HG03060 (cell line): ENCODE measurements around the gene CYP4F11.
"Not testable (repeated sequence)": the region's sequence is repeated elsewhere in the genome, so short reads cannot be mapped to it uniquely, and the experiment has no call there.

ENCODE experiments used
- ATAC-seq: cut with Tn5 transposase; IDR thresholded peaks from one replicate; pipeline ENCODE4 v1.9.1; 2021; ENCODE audit warnings: low read depth, moderate number of reproducible peaks; ENCODE audit not compliant: unreplicated experiment

CYP4F11 gene

DNA sequence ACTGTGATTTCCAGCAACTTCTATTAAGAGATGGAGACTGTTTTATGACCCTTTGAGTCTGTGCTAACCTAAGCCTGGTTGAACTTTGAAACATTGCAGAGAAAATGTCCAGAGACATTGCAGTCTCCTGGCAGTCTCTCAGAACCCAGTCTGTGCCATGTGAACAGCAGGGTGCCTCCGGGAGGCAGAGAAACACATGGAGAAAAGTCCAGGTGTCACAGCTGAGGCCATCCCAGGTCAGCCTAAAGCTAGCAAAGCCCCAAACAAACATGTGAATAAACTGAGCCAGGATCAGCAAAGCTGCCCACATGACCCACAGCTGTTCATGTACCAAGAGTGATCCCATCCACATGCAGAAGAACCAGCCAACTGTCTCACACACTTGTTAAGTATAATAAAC is 7.8 kb downstream of the CYP4F11 start:
- no peak for ATAC-seq

DNA sequence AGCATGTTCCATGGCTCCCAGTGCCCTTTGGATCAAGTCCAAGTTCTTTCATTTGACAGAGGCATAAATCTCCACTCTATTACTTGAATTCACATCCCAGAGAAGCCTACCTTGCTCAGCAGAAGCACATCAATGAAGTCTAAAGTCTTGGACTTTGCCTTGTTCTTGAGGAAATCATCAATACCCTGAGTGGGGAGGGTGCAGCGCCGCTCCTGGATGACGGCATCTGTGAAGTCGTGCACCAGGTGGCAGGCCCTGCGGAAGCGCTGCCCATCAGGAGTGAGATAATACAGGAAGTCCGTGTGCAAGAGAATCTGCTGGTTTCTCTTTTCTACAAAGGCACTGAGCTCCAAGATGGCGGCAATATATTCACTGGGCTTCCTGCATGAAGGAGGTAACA is 10.6 kb downstream of the CYP4F11 start:
- ATAC-seq: no peak

DNA sequence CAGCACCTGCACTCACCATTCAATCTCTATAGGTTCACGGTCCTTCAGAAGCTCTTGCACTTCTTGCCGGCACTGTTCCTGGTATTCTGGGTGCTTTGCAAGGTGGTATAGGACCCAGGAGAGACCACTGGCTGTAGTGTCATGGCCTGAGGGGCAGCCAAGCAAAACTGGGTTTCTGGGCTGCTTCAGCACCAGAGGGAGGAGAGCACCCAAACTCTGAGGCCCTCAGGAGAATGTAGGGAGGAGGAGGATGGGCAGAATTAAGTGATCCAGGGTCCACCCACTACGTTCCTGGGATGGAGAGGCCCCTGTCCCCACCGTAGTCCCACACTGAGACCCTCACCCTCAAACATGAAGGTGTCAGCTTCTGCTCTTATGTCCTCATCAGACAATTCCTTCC is 12.3 kb downstream of the CYP4F11 start:
- ATAC-seq: no peak

DNA sequence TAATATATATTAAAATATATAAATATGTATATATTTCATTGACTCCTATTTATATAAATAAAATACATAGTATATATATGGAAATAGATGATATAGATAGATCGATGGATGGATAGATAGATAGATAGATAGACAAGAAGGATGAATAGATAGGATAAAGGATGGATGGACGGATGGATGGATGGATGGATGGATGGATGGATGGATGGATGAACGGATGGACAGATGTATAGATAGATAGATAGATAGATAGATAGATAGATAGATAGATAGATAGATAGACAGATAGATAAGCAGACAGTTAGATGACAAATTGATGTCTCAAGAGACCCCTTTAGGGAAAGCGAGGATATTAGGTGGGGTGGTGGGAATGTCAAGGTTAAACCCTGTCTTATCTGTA is 15.1 kb downstream of the CYP4F11 start:
- no peak for ATAC-seq

DNA sequence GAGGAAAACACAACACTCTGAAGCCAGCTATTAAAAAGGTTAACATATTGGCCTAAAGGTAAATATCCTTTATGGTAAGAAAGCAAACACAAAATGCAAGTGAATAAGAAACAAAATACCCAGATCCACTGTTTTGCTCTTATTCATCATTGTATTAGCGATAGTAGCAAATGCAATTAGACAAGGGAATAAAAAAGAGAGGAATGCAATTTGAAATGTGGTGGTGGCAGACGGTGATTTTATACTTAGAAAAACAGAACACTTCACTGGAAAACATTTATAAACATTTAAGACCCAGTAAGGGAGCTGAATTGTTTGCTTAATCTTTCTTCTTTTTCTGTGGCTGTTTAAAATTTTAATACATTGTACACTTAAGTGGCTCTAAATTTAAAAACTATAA is 19.2 kb downstream of the CYP4F11 start:
- ATAC-seq: no peak

DNA sequence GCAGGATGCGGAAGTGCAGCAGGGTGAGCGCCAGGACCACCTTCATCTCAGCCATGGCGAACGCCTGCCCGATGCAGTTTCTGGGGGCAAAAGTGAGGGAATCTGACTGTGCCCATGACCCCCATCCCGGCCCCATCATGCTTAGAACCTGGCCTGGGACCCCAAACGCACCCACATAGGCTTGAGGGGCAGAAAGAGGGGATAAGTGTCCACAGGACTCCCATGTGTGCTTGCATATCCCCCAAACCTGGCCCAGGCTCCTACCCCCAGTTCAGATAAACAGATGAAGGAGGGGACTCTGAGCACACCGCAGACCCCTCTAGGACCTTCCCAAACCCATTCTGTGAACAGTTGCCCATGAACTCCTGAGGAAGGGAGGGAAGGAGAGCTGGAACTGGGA is 20.5 kb downstream of the CYP4F11 start:
- ATAC-seq: no peak

DNA sequence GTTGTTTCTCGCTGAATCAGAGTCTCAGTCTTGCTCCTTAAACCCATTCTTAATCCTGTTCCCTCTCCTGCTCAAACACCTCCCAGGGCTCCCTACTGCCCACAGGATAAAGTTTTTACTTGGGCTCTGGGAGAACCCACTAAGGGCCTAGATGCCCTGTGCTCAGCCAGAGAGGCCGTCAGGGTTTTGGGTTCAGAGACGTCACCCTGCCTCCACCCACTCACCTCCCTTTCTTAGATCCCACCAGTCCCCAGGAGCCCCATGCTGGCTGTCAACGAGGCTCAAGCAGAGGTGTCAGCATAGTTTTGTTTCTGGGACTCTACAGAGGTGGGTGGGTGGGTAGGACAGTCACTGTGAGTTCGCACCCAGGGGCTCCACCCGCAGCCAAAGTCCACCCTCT is 20.9 kb downstream of the CYP4F11 start:
- ATAC-seq: no peak

DNA sequence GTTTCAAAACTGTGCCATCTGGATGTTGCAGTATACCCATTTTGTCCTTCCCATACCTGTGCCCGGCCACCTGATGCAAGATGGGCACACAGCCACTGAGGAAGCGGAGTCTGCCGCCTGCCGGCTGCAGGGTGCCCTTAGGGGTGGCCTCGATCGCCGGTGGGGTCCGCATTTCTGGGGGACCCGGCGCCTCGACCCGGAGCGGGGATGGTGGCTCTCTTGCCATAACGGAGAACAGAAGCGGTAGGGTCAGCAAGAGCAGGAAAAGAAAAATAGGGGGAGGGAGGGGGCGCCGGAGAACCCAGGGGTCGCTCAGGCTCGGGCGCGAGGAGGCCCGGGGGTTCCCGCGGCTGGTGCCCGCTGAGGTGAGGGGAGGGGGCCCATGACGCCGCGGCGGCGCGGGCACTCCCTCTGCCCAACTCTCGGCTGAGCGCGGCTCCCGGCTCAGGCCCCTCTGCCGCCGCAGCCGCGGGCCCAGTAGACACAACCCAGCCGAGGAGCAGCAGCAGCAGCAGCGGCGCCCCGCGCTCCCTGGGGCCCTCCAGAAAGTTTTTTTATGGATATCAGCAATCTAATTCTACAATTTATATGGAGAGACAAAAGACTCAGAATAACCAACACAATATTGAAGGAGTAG is 22.6 kb downstream of the CYP4F11 start:
- no peak for ATAC-seq

DNA sequence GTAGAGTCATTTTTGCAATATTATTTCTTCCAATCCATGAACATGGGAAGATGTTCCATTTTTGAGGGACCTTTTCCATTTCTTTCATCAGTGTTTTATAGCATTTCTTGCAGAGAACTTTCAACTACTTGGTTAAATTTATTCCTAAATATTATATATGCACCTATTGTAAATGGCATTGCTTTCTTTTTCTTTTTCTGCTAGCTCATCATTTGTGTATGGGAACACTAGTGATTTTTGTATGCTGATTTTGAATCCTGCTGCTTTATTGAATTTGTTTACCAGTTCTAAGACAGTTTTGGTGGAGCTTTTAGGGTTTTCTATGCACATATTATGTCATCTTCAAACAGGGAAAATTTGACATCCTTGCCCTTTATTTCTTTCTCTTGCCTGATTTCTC is 29.3 kb downstream of the CYP4F11 start:
- ATAC-seq: no peak

DNA sequence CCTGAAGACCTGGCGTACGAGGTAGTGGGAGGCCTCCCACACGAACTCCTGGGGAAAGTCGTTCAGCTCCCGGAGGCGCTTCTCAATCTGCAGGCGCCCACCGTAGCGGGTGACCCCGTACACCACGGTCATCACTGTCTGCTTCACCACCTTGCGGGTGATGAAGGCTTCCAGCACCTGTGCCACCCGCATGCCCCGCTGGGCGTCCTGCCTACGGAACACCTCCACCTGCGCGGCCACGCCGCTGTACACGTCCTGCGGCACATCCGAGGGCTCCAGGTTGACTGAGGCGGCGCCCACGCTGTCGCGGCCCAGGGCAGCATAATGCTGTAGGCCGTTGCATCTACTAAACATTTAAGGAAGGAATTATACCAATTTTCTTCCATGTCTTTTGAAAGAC is 31.4 kb downstream of the CYP4F11 start:
- ATAC-seq: not testable (repeated sequence)

DNA sequence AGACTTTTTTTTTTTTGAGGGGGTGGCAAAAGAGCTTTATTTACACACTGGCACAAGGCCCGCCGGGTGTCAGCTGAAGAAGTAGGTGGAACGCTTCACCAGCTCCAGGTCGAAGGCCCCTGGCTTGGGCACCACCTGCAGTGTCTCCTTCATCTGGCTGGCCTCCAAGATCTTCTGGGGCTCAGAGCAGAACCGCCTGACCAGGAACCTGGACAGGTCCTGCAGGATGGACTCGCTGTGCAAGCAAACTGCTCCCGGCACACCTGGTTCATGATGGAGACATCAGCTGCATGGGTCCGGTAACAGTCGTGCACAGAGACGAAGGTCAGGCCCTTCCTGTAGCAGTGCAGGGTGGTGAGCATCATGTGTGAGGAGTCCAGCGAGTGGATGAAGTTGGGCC is 32.1 kb downstream of the CYP4F11 start:
- no peak for ATAC-seq

DNA sequence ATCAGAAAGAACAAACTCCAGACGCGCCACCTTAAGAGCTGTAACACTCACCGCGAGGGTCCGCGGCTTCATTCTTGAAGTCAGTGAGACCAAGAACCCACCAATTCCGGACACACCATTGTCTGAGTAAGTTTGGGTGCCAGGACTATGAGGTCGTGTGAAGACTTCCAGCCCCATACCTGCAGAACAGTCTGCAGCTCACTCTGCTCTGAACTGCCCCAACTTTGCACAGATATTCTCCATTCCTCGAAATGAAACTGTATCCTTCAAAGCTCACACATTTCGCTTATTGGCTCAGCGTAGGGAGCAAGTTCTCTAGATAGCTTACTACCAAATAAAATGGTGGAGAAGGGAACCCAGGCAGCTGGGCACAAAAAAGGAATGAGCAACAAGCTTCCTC is 33.8 kb downstream of the CYP4F11 start:
- ATAC-seq: no peak

DNA sequence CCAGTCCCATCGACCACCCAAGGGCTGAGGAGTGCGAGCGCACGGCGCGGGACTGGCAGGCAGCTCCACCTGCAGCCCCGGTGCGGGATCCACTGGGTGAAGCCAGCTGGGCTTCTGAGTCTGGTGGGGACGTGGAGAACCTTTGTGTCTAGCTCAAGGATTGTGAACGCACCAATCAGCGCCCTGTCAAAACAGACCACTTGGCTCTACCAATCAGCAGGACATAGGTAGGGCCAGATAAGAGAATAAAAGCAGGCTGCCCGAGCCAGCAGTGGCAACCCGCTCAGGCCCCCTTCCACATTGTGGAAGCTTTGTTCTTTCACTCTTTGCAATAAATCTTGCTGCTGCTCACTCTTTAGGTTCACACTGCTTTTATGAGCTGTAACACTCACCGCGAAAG is 34.3 kb downstream of the CYP4F11 start:
- ATAC-seq: not testable (repeated sequence)

DNA sequence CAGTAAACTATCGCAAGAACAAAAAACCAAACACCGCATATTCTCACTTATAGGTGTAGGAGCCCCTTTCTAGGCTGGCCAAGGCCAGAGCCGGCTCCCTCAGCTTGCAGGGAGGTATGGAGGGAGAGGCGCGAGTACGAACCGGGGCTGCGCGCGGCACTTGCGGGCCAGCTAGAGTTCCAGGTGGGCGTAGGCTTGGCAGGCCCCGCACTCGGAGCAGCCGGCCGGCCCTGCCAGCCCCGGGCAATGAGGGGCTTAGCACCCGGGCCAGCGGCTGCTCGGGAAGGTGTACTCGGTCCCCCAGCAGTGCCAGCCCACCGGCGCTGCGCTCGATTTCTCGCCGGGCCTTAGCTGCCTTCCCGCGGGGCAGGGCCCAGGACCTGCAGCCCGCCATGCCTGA is 34.8 kb downstream of the CYP4F11 start:
- ATAC-seq: not testable (repeated sequence)

DNA sequence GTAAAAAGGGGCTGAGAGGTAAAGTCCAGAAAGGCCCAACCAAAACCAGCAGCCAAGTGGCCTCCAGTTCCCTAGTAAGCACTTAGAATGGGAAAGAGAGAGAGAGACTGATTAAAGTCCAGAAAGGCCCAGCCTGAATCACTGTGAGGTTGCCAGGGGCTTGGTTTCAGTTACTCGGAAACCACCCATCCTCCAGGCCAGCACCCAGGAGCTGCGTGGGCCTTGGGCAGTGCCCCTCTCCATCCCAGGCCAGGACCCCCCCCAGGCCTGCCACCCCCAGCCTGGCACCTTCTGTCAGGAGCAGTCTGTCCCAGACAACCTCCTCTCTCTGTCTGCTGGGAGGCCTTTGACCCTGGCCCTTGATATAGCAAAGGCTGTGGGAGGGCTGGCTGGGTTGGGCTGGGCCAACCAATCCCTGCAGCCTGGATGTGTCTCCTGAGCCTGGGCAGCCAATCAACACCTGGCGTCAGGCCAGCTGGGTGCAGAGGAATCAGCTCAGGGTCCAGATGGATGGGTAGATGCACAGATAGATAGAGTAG is 36.5 kb downstream of the CYP4F11 start, which contains the start of gene CYP4F2:
TSS of gene CYP4F2 (minus strand) at position 337 of the 539 bp plus-strand sequence. CDS start 463 bp downstream, outside the sequence.
- ATAC-seq: no peak

DNA sequence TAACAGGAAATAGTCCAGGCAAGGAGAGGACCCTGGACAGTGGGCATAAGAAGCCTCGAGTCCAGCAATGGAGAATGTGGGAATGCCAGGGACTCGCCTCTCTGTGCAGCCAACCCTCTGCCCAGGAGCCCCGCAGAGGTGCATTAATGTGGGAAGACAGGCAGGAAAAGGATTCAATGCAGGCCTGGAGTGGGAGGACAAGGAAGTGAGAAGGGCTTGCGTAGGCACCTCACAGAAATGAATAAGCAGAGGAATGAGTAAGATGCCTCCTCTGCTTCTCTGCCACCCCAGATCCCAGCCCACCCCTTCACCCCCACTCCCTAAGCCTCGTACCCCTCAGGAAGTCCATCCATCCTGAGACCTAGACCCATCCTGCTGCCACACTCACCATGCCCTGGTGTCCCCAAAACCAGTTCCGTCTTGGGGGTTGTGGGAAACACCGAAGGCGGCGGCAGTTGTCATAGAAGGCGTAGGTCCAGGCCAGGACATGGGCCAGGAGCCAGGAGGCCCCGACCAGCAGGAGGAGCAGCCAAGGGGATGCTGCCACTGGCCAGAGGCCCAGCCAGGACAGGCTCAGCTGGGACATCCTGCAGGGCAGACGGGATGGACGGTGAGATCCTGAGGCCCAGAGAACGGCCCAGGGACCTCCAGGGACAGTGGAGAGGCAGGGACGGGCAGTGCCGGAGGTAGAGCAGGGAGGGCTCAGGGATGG is 37.1 kb downstream of the CYP4F11 start:
- ATAC-seq: no peak

DNA sequence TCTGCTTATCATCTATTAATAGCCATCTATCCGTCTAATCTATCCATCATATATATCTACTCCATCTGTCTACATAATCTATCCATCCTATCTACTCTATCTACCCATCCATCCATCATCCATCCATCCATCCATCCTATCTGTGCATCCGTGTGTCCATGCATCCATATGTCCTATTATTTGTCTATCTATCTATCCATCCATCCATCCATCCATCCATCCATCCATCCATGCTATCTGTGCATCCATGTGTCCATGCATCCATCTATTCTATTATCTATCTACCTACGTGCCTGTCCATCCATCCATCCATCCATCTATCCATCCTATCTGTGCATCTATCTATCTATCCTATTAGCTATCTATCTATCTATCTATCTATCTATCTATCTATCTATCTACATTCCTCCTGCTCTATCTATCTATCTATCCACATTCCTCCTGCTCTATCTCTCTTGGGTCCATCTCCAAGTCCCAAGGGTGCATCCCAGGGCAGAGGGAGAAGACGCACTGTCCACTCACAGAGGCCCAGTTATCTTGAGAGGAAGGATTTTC is 38.4 kb downstream of the CYP4F11 start:
- no peak for ATAC-seq

DNA sequence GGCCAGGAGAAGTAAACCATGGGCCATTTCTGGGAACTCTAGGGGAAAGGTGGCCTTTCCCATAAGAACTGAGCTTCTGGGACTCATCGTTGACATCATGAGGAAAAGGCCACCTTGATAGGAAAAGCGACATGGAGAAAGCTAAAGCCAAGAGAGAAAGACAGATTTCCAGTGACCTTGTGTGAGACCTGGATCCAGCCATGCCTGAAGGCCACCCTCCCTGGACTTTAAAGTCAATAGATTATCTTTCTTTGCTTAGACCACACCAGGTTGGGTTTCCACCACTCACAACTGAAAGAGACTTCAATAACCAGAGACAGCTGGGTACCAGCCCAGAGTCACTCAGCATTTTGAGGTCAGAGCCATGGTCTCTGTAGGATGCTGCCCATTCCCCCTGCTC is 40.0 kb downstream of the CYP4F11 start:
- ATAC-seq: no peak

DNA sequence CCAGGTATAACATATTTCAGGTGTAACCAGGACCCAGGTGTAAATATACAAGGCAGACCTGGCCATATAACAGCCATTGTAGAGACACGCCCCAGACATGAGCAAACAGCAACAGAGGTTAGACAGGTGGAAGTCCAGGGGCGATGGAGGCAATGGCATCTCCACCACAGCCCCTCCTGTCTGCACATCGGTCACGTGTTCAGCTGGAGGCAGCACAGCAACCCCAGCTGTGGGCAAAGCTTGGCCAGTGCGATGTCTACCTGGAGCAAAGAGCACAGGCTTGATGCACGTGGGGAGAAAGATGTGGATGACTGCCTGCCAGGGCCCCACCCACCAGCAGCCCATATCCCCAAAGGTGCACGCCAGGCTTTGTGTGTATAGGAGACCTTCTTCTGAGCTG is 40.9 kb downstream of the CYP4F11 start:
- ATAC-seq: no peak

DNA sequence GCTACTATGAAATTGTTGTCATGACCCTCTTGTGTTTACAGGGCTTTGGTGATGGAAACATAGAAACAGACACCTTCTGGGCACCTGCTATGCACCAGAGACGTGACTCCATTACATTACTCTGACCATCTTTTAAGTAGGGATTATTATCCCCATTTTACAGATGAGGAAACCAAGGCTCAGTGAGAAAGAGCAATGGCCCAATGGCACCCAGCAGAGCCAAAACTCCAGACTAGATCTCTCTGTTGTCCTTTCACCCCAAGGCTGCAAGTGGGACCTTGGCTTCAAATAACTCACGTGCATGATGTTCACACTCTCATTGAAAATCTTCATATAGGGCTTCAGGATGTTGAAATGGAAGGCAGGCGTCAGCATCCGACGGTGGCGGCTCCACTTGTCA is 42.3 kb downstream of the CYP4F11 start:
- no peak for ATAC-seq

DNA sequence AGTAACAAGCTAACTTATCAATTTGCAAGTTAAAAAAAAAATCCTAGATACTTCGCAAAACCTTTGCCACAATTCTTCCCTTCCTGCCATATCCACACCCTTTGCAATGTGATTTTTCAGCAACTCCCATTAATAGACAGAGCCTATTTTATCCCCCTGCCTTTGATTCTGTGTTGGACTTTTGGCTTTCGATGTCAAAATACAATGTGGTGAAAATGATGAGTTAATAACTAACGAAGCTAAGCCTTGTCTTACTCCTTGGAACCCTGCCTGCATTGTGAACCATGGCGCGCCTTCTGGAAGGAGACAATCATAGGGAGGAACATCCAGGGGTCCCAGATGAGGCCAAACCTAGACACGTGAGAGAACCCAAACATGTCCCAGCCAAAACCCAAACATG is 42.9 kb downstream of the CYP4F11 start:
- no peak for ATAC-seq

DNA sequence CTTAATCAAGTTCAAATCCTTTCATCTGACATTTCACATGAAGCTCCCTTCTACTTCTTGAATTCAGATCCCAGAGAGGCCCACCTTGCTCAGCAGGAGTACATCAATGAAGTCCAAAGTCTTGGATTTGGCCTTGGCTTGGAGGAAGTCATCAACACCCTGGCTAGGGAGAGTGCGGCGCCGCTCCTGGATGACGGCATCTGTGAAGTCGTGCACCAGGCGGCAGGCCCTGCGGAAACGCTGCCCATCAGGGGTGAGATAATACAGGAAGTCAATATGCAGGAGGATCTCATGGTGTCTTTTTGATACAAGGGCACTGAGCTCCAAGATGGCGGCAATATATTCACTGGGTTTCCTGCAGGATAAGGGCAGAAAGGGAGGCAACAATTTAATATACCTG is 45.0 kb downstream of the CYP4F11 start:
- not testable (repeated sequence) for ATAC-seq
